GM12878 (cell line): ENCODE data around the gene FKBP14.

Source experiments
- ATF7 ChIP-seq: fragments of 450-650 bp; IDR thresholded peaks from 2 replicates; pipeline ENCODE4 v1.6.1; 2016; ENCODE audit warnings: low read depth, mild to moderate bottlenecking
- BACH1 ChIP-seq: fragments of 450-650 bp; IDR thresholded peaks from 2 replicates; pipeline ENCODE4 v1.6.1; 2017; ENCODE audit warnings: mild to moderate bottlenecking, borderline replicate concordance
- BHLHE40 ChIP-seq, 2 experiments: fragments of 450-650 bp in 1 of 2; IDR thresholded peaks; 2 replicates each; pipeline ENCODE4 v1.6.1; 2011 to 2017; ENCODE audit warnings: low read depth in 2 of 2, borderline replicate concordance in 1 of 2, improper control_type of control experiment in 1 of 2, low read length in 1 of 2, mild to moderate bottlenecking in 1 of 2
- EED ChIP-seq: sonication (generic); IDR thresholded peaks from 2 replicates; pipeline ENCODE4 v1.6.1; 2016; ENCODE audit warnings: antibody characterized with exemption, low read depth
- EZH2 ChIP-seq: IDR thresholded peaks from 2 replicates; pipeline ENCODE4 v1.6.1; 2012; ENCODE audit warnings: low read depth, mild to moderate bottlenecking, control low read depth, inconsistent platforms, low read length, borderline replicate concordance; ENCODE audit not compliant: control insufficient read depth
- FOXM1 ChIP-seq: IDR thresholded peaks from 2 replicates; pipeline ENCODE4 v1.6.1; 2012; ENCODE audit warnings: low read depth, mild to moderate bottlenecking, inconsistent platforms, low read length, moderate library complexity
- JUND ChIP-seq: IDR thresholded peaks from 2 replicates; pipeline ENCODE4 v1.6.1; 2012; ENCODE audit warnings: low read depth, mild to moderate bottlenecking, low read length, improper control_type of control experiment, moderate library complexity
- RAD21 ChIP-seq: IDR thresholded peaks from 2 replicates; pipeline ENCODE4 v1.6.1; 2011; ENCODE audit warnings: mild to moderate bottlenecking, low read depth, low read length, moderate library complexity; ENCODE audit not compliant: insufficient read depth
- RCOR1 ChIP-seq: conservative IDR thresholded peaks from 2 replicates; pipeline ENCODE4 v1.6.1; 2012; ENCODE audit warnings: low read depth, low read length, improper control_type of control experiment
- TF ChIP-seq, protein P1 (sequence below): fragments of 450-650 bp; IDR thresholded peaks from 2 replicates; pipeline ENCODE4 v1.6.1; 2014; ENCODE audit warnings: mild to moderate bottlenecking
- TF ChIP-seq, protein P2 (sequence below), 3 experiments: IDR thresholded peaks in 2 of 3; conservative IDR thresholded peaks in 1 of 3; 2 replicates each; pipeline ENCODE4 v1.5.1; 2011; ENCODE audit warnings: low read depth in 3 of 3, low read length in 3 of 3, mild to moderate bottlenecking in 3 of 3, control low read depth in 2 of 3, moderate library complexity in 2 of 3, inconsistent platforms in 1 of 3, mixed read lengths in 1 of 3; ENCODE audit not compliant: control insufficient read depth in 2 of 3, insufficient read depth in 1 of 3; ENCODE audit errors: extremely low read depth in 1 of 3
- TF ChIP-seq, protein P3 (sequence below): fragments of 450-650 bp; conservative IDR thresholded peaks from 2 replicates; pipeline ENCODE4 v1.6.1; 2017; ENCODE audit warnings: mild to moderate bottlenecking, moderate library complexity

DNA sequence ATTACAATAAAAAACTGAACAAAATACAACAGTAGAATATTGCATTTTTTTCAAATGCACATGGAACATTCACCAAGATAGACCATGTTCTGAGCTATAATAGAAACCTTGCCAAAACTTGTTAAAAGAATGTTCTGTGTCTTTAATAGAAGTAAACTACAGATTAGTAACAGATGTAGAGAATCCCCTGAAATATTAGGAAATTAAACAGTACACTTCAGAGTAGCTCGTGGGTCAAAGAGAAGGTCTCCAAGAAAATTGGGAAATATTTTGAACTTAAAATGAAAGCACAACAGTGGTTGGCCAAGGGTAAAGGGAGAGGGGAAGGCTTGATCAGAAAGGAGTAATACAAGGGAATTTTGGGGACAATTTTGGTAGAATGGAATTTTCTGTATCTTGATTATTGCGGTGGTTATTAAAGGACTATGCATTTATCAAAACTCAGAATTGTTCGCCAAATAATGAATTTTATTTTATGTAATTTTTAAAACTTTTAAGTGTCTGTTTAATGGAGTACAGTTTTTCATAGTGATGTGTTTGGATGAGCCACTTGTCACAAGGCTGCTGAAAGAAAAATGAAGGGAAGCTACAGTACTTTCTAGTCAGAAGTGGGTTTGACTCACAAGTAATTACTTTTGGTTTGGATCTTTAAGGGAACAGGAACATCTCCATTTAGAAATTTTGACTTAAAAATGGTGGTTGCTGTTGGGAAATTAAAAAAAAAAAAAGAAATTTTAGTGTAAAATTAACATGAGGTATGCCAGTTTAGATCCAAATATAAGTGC, 11.9 kb upstream of the FKBP14 start:
- TF ChIP-seq, protein P1, sequence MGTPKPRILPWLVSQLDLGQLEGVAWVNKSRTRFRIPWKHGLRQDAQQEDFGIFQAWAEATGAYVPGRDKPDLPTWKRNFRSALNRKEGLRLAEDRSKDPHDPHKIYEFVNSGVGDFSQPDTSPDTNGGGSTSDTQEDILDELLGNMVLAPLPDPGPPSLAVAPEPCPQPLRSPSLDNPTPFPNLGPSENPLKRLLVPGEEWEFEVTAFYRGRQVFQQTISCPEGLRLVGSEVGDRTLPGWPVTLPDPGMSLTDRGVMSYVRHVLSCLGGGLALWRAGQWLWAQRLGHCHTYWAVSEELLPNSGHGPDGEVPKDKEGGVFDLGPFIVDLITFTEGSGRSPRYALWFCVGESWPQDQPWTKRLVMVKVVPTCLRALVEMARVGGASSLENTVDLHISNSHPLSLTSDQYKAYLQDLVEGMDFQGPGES: no peak
- TF ChIP-seq ATF7: no peak
- TF ChIP-seq RAD21: no peak
- TF ChIP-seq, protein P2, sequence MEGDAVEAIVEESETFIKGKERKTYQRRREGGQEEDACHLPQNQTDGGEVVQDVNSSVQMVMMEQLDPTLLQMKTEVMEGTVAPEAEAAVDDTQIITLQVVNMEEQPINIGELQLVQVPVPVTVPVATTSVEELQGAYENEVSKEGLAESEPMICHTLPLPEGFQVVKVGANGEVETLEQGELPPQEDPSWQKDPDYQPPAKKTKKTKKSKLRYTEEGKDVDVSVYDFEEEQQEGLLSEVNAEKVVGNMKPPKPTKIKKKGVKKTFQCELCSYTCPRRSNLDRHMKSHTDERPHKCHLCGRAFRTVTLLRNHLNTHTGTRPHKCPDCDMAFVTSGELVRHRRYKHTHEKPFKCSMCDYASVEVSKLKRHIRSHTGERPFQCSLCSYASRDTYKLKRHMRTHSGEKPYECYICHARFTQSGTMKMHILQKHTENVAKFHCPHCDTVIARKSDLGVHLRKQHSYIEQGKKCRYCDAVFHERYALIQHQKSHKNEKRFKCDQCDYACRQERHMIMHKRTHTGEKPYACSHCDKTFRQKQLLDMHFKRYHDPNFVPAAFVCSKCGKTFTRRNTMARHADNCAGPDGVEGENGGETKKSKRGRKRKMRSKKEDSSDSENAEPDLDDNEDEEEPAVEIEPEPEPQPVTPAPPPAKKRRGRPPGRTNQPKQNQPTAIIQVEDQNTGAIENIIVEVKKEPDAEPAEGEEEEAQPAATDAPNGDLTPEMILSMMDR (IDR thresholded peaks at IDR 0.05 in 2 of 3, conservative IDR thresholded peaks at IDR 0.05 in 1 of 3; ENCODE audit: control insufficient read depth in 2 of 3, extremely low read depth in 1 of 3, insufficient read depth in 1 of 3, low read depth in 3 of 3, low read length in 3 of 3): no peak
- TF ChIP-seq FOXM1: no peak
- TF ChIP-seq, protein P3, sequence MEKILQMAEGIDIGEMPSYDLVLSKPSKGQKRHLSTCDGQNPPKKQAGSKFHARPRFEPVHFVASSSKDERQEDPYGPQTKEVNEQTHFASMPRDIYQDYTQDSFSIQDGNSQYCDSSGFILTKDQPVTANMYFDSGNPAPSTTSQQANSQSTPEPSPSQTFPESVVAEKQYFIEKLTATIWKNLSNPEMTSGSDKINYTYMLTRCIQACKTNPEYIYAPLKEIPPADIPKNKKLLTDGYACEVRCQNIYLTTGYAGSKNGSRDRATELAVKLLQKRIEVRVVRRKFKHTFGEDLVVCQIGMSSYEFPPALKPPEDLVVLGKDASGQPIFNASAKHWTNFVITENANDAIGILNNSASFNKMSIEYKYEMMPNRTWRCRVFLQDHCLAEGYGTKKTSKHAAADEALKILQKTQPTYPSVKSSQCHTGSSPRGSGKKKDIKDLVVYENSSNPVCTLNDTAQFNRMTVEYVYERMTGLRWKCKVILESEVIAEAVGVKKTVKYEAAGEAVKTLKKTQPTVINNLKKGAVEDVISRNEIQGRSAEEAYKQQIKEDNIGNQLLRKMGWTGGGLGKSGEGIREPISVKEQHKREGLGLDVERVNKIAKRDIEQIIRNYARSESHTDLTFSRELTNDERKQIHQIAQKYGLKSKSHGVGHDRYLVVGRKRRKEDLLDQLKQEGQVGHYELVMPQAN: no peak
- no peak for TF ChIP-seq JUND
- no peak for TF ChIP-seq EED
- no peak for TF ChIP-seq EZH2
- no peak for TF ChIP-seq RCOR1
- TF ChIP-seq BHLHE40 (IDR thresholded peaks at IDR 0.05; ENCODE audit: borderline replicate concordance in 1 of 2, low read depth in 2 of 2, low read length in 1 of 2): no peak
- no peak for TF ChIP-seq BACH1
